GM19328 (cell line): ENCODE results near the gene VPS36.
"Not testable (repeated sequence)": the region's sequence is repeated elsewhere in the genome, so short reads cannot be mapped to it uniquely, and the experiment has no call there.

Experiments
- ATAC-seq: cut with Tn5 transposase; IDR thresholded peaks from one replicate; pipeline ENCODE4 v1.9.1; 2021; ENCODE audit warnings: mild to moderate bottlenecking, moderate library complexity; ENCODE audit not compliant: unreplicated experiment

The VPS36 gene, protein sequence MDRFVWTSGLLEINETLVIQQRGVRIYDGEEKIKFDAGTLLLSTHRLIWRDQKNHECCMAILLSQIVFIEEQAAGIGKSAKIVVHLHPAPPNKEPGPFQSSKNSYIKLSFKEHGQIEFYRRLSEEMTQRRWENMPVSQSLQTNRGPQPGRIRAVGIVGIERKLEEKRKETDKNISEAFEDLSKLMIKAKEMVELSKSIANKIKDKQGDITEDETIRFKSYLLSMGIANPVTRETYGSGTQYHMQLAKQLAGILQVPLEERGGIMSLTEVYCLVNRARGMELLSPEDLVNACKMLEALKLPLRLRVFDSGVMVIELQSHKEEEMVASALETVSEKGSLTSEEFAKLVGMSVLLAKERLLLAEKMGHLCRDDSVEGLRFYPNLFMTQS

DNA sequence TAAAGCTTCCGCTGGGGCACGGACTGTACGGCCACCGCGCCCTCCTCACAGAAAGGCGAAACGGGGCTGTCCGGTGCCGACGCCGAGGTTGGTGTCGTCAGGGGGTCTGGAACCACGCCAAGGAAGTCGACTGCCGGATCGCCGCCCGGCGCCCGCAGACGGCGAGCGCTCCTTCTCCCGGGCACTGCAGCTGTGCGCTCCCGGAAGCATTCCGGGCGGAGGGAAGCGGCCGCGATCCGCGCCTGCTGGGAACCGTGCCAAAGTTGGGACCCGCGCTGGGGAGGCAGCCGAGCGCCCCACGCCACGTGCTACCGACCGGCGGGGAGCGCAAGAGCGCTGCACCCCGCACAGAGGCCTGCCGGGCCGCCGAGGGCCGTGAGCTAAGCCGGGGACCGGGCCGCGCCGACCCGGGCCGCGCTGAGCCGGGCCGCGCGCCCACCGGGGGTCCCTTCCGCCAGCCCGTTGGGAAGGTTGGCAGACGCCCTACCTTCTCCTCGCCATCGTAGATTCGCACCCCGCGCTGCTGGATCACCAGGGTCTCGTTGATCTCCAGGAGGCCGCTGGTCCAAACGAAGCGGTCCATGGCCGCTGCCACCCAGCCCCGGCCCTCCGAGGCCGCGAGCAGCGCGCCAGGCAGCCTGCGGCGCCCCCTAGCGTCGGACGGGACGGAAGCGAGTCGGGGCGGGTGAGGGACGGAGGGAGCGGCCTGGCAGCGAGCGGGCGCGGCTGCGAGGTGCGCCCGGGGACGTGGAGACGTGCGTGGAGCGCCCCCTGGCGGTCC lies at the start of gene VPS36:
VPS36 (minus strand) TSS at position 623 of the 781 bp plus-strand sequence; CDS start at position 583, 40 bp downstream.
- ATAC-seq: peak; percentile 65

DNA sequence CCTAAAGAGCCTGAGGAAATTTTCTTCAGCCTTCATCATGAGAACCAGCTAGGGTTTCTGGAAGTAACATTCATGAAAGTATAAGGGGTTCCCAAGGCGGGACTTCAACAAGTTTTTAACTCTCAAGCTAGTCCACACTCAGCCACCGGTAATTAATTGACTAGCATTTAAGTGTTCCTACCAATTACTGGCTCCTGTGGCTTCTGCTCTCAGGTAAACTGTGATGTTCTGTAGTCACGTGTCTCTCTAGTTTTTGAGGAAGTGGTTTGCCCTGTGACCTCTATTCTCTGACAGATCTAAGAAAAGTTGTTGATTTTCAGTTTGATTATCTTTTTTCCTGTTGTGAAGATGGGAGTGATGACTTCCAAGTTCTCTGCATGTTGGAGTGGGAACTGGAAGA lies 47.5 kb upstream of the VPS36 start:
- not testable (repeated sequence) for ATAC-seq

DNA sequence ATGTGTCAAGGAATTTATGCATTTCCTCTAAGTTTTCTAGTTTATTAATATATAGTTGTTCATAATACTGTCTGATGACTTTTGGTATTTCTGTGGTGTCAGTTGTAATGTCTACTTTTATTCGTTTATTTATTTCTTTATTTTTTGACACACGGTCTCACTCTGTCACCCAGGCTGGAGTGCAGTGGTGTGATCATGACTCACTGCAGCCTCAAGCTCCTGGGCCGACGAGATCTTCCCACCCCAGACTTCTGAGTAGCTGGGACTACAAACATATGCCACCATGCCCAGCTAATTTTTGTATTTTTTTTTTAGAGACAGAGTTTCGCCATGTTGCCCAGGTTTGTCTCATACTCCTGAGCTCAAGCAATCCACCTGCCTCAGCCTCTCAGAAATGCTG lies 43.8 kb upstream of the VPS36 start:
- ATAC-seq: not testable (repeated sequence)

DNA sequence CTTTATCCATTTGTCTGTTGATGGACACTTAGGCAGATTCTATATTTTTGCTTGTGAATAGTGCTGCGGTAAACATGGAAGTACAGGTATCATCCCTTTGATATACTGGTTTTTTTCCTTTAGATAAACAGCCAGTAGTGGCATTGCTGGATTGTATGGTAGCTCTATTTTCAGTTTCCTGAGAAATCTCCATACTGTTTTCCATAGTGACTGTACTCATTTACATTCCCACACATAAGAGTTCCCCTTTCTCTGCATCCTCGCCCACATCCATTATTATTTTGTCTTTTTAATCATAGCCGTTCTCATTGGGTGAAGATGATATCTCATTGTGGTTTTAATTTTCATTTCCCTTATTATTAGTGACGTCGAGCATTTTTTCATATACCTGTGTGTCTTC lies 40.6 kb upstream of the VPS36 start:
- not testable (repeated sequence) for ATAC-seq

DNA sequence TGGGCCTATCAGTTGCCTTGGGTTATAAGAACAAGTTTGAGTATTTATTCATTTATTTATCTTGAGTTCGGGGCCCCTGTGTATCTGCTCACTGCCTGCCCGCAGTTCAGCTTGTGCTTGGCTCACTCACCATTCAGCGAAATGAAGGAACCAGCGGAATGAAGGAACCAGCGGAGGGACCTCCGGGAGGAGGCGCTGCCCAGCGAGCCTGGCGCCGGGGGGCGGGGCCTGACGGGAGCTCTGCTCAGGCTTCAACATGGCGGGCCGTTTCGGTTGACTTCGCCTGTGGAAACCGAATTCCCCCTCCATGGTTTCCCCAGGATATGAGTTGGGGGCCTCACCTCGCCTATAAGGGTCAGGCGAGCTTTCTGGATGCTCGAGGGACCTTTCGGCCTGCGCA lies 38.3 kb upstream of the VPS36 start:
- not testable (repeated sequence) for ATAC-seq

DNA sequence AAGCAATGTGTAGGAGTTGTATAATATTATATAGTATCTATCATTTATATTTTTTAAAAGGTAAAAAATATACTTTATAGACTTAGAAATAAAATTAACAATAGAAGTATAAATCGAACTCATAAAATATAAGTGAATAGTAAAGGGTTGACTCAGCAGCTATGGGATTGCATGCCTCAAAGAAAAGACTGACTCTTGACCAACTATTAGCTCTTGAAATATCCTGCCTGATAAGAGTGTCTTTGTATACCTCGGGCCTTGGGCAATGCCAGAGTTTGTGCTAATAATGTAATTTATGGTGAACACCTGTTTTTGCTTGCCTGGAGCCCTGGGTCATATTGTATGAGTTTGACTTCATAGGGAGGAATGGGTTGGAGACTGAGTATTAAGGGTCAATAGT lies 36.6 kb upstream of the VPS36 start:
- not testable (repeated sequence) for ATAC-seq

DNA sequence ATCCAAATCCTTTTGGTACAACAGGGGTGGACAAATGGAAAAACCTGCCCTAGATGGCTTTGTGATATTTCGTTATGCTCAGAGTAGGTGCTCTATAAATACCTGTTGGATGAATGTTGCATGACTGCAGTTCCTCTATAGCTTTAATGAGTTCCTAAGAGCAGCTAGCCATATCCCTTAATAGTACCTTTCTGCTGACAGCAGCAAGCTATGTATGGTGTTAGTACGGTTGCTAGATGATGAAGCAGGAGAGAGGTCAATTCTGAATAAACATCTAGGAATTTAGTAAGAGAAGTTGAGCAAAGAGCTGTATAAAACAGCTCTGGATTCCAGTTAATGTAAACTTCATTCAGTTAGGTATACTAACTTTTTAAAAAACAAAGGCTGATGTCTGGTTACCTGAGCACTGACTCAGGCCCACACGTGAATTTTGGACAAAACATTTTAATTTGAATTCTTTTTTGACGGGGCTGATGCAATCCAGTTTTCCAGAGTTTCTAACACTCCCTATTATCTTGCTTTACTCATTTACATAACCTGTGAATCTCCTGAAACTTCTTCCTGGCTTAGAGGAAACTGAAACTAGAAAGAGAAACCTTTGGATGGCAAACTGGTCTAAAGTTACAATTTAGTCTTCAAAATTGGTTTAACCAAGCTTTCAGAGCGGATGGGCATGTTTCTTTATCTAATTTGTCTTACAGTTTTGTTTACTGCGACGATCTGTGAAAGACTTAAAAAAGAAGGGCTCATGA lies 30.4 kb upstream of the VPS36 start:
- not testable (repeated sequence) for ATAC-seq

DNA sequence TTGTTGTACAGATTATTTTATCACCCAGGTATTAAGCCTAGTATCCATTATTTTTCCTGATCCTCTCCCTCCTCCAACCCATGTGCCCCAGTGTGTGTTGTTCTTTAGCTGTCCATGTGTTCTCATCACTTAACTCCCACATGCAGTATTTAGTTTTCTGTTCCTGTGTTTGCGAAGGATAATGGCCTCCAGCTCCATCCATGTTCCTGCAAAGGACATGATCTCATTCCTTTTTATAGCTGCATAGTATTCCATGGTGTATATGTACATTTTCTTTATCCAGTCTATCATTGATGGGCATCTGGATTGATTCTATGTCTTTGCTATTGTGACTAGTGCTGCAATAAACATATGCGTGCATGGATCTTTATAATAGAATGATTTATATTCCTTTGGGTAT lies 18.1 kb upstream of the VPS36 start:
- not testable (repeated sequence) for ATAC-seq

DNA sequence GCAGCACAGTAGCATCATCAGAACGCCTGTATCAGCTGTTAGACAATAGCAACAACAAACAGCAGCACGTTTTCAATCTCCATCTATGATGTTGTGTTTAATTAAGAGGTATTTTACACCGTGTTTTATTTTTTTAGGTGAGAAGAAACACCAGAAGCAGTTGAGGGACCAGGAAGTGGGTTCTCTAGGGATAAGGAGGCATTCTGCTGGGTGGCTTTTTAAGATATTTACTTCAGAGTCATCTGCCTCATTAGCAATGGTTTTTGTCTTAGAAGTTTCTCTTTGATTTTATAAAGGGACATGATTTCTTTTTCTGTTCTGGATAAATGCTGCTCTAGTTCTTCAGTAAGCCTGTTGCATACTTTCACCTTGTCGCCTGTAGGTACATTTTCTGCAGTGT lies 13.1 kb upstream of the VPS36 start:
- ATAC-seq: no peak

DNA sequence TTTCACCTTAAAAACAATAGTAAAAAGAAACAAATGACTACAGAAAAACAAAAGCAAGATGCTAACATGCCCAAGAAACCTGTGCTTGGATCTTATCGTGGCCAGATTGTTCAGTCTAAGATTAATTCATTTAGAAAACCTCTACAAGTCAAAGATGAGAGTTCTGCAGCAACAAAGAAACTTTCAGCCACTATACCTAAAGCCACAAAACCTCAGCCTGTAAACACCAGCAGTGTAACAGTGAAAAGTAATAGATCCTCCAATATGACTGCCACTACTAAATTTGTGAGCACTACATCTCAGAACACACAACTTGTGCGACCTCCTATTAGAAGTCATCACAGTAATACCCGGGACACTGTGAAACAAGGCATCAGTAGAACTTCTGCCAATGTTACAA lies 10.8 kb upstream of the VPS36 start:
- no peak for ATAC-seq

DNA sequence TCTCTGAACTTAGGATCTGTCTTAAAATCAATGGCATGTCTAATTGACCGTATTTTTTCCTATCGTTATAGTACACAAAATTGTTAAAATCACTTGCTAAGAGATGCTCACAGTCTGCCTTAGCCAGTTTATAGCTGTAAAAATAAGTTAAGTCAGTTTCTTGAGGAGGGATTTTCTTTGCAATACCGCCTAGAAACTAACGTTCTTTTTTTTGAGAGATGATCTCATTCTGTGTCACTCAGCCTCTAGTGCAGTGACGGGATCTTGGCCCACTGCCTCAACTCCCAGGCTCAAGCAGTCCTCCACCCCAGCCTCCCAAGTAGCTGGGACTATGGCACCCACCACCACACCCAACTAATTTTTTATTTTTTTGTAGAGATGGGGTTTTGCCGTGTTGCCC lies 9.2 kb upstream of the VPS36 start:
- ATAC-seq: no peak

DNA sequence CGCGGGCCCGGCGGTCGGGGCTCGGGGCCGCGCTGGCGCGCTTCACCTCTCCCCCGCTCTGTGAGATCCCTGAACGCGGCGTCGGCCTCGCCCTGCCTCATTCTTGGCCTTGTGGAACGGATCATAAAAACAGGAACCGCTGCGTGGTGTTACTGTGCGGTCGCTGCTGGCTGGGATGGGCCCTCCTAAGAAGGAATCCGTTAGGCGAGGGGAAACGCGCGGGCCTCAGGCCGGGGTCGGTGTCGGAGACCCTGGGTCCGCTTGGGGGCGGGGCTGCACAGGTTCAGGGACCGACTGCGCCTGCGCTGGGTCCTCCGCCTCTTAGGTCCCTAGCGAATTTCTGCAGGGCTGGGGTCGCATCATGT lies 5.2 kb upstream of the VPS36 start:
- peak; percentile 29 for ATAC-seq

DNA sequence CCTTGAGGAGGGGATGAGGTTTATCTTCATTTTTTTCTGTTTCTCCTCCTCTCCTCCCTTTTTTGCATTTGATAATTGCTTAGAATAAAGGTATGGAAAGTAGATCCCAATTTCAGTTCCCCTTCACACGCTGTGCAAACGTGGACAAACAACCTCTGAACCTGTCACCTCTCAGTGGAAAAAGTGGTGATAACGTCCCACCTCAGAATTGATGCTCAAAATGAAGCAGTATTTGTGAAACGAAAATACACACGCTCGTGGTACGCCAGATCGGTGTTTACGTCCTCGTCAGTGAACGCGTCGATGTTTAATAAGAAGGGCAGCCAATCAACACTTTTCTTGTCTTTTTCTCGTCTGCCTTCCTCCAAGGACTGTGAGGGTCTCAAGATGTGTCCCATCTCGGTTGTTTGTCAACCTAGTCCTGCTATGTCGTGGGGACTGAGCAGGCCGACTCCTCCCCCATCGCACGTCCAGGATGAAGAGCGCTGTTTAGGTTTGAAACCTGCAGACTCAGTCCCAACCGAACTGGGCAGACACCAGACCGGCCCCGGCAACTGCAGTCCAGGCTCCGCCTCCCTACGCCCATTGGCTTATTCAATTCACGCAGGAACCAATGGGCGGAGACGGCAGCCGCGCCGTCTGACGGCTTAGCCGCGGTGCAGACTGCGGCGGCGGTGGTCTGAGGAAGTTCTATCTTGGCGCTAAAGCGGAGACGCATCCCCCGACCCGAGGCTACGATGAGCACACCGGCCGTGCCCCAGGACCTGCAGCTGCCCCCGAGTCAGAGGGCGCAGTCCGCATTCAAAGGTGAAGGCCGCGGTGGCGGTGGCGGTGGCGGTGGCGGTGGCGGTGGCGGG lies 4.6 kb upstream of the VPS36 start, which contains the start of gene CKAP2:
CKAP2 (plus strand) TSS at position 659 of the 857 bp plus-strand sequence; CDS start at position 738, 79 bp downstream.
- ATAC-seq: peak; percentile 71

DNA sequence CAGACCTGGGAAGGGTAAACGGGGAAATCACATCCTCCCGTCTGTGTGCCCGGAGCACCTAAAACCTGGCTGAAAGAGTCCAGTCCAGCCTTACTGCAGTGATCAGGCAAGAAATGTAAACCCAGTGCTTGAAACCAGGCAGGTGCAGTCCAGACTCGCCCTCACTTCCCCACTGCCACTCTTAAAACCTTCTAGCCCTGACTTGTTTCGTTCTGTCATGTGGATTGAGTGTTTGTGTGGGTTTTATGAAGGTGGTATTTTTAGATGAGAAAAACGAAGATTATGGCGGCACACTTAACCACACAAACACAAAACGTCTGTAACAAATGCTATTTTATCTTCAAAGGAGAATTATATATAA lies 4.0 kb upstream of the VPS36 start:
- ATAC-seq: peak; percentile 16

DNA sequence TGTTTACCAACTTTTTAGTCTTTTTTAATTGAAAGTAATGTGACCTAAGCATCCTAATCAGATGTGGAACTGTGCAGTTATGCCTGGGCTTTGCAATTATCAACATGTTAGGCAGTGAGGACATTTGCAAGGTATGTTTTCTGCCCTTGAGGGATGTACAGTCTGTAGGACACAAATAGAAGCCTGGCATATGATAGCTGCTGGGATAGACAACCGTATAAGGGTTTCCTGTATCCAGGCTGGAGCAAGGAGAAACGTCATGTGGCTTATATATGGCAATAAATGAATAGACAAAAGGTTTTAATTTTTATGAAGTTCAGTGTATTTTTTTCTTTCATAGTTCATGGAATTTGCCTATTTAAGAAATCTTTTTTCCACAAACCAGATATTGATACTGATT lies 2.0 kb upstream of the VPS36 start:
- no peak for ATAC-seq

DNA sequence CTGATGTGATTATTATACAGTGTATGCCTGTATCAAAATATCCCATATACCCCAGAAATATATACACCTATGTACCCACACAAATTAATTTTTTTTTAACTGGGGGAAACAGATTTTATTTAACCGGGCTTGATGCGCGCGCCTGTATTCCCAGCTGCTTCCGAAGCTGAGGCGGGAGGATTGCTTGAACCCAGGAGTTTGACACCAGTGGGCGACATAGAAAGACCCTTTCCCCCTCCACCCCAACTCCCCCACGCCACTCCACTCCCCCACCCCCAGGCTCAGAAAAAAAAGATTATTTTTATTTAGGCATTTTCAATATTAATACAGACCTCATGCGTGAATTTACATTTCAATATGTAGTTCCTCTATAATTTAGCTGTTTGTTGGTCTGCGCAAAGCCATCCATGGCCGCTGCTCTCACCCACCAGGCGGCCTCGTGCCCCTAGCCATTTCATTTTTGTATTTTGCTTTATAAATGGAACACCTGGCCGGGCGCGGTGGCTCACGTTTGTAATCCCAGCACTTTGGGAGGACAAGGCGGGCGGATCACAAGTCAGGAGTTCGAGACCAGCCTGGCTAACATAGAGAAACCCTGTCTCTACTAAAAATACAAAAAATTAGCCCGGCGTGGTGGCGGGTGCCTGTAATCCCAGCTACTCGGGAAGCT lies 836 bp upstream of the VPS36 start:
- ATAC-seq: no peak

DNA sequence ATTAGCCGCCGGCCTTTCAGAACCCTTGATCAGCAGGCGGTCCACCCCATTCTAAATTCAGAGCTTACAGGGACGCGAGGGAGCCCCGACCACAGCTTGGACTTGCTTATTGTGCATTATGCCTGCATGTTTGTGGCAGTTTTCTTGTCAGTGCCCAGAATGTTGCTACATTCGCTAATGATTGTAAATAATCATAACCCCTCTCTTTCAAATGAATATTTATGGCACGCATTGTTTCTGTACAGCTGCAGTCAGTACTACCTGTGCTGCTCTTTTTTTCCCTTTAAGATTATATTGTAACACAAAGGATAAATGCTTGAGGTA lies 321 bp upstream of the VPS36 start:
- no peak for ATAC-seq

DNA sequence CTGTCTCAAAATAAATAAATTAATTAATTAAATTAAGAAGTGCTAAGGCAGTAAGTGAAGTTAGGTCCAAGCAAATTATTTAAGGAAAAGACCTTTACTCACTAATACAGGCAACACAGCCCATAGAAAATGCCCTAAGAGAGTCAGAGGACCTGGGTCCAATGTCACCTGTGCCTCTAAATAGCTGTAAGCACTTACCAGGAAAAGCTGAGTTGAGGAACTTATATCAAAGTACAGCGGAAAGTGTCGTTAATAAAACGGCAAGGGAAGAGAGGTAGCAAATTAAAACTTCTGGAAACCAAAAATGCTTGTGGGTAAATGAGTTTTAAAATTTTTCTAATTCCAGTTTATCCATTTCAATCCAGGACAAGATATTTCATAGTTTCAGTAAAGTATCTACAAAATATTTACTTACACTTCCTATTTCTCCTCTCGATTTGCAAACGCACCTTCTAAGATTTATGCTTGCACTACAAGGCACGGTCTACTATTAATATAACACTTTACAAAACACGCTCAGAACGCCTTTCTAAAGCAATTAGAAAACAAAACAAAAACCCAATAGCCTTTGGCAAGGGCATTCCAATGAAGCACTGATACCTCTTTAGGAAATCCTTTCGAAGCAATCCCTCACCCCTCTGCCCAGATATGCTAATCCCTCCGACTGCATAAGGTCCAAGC lies 963 bp downstream of the VPS36 start:
- ATAC-seq: peak; percentile 0

DNA sequence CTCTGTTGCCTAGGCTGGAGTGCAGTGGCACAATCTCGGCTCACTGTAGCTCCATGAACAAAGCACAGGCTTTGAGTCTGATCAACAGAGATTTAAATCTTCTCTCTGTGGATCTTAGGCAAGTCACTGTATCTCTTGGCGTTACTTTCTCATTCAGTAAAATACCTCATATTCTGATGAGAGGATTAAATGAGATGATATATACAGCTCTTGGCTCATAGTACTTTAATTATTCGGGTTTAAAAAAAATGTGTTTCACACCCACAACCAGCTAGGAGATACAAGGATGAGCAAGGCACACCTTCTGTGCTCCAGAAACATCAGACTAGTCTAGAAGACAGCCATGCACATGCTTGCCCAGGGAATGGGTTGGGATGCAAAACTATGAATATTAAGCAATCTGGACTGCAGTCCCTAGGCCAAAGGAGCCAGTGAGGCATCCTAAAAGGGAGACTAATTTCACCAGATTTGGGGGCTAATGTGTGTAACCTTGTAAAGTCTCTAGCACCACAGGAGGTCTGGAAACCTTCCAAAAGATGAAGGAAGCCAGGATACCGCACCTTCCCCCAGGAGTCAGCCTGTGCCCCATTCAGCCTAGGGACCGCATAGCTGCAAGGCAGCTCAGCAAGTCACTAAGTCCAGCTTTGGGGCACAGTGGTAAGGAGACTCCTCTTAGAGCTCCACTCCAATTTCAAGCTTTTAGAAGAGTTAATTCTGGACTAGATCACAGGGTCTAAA lies 2.5 kb downstream of the VPS36 start:
- no peak for ATAC-seq
